Measurements from ENCODE around the gene SLC6A14.

GRCh38 chrX:116449156-116449555, 12.8 kb downstream of the SLC6A14 start:
- TF ChIP-seq, protein P1, sequence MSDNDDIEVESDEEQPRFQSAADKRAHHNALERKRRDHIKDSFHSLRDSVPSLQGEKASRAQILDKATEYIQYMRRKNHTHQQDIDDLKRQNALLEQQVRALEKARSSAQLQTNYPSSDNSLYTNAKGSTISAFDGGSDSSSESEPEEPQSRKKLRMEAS (IDR thresholded peaks at IDR 0.05; ENCODE audit: low read depth): no peak
- TF ChIP-seq ZBTB33 (IDR thresholded peaks at IDR 0.05; ENCODE audit: borderline replicate concordance, low read depth): no peak
- no peak for TF ChIP-seq TCF12 (IDR thresholded peaks at IDR 0.05)
- no peak for TF ChIP-seq JUND (IDR thresholded peaks at IDR 0.05)
- TF ChIP-seq, protein P2, sequence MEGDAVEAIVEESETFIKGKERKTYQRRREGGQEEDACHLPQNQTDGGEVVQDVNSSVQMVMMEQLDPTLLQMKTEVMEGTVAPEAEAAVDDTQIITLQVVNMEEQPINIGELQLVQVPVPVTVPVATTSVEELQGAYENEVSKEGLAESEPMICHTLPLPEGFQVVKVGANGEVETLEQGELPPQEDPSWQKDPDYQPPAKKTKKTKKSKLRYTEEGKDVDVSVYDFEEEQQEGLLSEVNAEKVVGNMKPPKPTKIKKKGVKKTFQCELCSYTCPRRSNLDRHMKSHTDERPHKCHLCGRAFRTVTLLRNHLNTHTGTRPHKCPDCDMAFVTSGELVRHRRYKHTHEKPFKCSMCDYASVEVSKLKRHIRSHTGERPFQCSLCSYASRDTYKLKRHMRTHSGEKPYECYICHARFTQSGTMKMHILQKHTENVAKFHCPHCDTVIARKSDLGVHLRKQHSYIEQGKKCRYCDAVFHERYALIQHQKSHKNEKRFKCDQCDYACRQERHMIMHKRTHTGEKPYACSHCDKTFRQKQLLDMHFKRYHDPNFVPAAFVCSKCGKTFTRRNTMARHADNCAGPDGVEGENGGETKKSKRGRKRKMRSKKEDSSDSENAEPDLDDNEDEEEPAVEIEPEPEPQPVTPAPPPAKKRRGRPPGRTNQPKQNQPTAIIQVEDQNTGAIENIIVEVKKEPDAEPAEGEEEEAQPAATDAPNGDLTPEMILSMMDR (IDR thresholded peaks at IDR 0.05): no peak
- TF ChIP-seq EP300 (IDR thresholded peaks at IDR 0.05; ENCODE audit: borderline replicate concordance in 1 of 2, low read depth in 1 of 2, low read length in 1 of 2): no peak
- no peak for TF ChIP-seq POLR2AphosphoS5 (IDR thresholded peaks at IDR 0.05; ENCODE audit: low read depth, low read length)
- no peak for TF ChIP-seq PBX3 (IDR thresholded peaks at IDR 0.05)
- no peak for TF ChIP-seq NRF1 (IDR thresholded peaks at IDR 0.05; ENCODE audit: low read depth, low read length)
- no peak for TF ChIP-seq GABPA (IDR thresholded peaks at IDR 0.05; ENCODE audit: low read depth)
- no peak for TF ChIP-seq USF2 (IDR thresholded peaks at IDR 0.05; ENCODE audit: borderline replicate concordance, low read depth, low read length)
- no peak for TF ChIP-seq MEF2A (IDR thresholded peaks at IDR 0.05; ENCODE audit: borderline replicate concordance, low read depth)
- TF ChIP-seq EZH2phosphoT487 (IDR thresholded peaks at IDR 0.05; ENCODE audit: borderline replicate concordance, low read depth): no peak
